Stimulated activated CD8-positive, alpha-beta memory T cell treated with anti-CD3 and anti-CD28 coated beads, Interleukin-15, amount 100 ng/mL, for 4 hours (primary cell): Measurements from ENCODE around the gene KIAA0825.

Experiments
- DNase-seq, 2 donors: peaks; one replicate each; pipeline ENCODE4 v3.0.0-alpha.2; 2020; ENCODE audit warnings: low read depth in 2 of 2

Gene KIAA0825

DNA sequence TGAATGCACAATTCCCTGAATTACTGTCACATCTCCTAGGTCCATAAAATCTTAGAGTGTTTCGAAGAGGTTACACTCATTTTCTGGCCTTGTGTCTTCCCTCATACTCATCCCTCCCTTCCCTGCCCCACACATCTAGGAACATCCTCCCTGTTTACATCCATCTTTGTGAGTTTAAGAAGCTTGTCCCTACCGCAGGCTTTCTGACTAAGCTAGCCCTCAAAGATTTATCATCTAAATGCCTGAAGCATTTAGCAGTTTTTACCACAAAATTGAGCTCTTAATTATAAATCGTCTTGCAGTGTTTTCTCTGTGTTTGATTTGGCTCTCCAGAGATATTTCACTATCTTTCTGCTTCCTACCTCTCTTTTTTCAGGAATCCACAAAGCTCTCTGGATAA lies 374.8 kb downstream of the KIAA0825 start:
- no peak for DNase-seq

DNA sequence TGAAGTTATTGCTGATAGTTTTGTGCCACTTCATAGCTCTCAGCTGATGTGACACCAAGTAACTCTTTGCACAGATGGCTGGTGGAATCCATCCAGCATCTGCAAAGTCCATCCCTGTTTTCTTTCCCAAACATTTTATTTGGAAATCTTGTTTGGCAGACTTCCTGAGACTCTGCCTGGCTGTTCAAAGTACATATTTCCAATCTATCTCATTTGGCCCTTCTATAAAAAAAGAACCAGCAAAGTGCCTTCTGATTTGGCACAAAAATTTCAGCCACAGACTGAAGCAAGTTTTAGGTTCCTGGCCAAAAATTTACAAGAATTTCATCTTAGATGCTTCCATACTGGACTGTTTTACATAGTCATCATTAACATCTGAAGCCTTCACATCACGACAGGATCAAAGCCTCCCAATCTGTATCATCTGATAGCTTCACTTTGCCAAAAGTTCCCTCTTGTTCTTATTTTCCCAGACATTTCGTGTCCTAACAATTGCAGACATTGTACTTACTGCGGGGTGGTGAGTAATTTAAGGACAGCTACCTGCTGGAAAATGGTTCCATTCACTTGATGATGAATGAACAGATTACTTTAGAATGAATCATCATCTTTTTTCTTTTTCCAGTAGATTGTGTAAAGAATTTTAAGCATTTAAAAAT lies 377.3 kb downstream of the KIAA0825 start:
- no peak for DNase-seq

DNA sequence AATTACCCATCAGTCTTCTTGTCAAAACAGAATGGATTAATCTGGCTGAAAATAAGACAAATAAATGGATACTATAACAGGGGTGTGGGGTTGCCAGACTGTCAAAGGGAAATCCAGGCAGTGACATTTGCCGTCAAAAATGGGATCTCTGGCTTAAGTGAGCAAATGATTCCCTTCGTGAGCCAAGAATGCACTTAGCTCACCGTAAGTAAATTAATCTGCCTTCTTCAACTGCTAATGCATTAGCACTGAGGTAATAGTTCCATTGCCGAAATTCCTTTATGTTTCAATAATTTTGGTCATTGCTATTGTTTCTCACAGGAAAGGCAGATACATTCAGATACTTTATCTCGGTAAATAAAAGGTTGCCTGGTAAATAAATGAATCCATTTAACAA lies 377.8 kb downstream of the KIAA0825 start:
- no peak for DNase-seq

DNA sequence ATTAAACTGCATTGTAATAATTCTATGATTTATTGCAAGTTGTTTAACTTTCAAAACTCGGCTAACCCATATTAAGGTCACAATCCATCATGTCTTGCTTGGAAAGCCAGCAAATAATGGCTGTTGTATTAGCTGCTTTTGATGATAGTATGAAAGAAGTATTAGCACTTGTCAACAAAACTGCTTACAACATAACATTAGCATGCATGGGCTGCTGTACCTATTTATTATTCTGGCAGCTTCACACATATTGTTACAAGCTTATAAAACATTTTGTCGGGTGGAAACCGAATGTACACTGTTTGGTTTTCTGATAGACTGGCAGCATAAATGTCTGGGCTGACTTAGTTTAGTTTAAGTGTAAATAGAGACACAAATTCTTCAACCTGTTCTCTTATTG lies 378.3 kb downstream of the KIAA0825 start:
- DNase-seq, result no peak

DNA sequence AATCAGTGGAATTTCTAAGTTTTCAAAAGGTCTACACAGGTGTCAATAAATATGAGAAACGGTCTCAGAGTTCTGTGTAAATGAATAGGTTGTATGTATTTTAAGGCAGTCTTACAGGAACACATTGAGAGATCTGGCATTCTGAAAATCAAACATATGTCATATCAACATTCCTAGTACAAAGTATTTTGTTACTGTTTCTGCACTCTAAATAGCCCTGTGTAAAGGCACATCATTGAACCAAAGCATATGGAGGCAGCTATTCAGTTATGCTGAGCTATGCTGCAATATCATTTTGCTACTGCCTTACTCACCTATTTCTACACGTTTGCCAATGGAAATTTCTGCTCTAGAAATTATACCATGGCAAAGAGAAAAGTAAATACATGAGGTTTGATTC lies 379.1 kb downstream of the KIAA0825 start:
- DNase-seq, result no peak

DNA sequence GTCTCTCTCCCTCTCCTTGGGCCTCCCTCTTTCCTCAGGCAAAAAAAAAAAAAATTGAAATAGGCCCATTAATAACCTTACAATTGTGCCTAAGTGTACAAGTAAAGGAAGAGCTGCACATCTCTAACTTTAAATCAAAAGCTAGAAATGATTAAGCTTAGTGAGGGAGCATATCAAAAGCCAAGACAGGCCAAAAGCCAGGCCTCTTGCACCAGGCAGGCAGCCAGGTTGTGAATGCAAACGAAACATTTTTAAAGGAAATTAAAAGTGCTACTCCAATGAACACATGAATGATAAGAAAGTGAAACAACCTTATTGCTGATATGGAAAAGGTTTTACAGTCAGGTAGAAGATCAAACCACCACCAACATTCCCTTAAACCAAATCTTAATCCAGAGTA lies 383.4 kb downstream of the KIAA0825 start:
- no peak for DNase-seq

DNA sequence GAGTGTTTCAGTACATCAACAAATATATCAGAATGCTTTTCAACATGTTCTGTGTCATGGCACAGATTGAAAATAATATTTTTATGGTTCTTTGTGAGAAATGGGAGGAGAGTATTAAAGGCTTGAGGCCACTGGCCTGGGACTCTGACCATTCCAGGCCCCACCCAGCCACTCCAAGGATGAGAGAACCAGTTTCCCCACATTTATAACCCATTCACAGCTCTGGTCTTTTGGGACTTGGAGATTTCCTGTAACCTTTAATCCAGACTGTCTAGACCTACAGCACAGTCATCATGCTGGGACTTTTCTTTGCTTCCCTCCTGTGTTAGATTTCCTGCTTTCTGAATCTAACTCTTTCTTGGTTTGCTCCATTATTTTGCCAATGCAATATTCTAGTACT lies 389.6 kb downstream of the KIAA0825 start:
- DNase-seq, result no peak

DNA sequence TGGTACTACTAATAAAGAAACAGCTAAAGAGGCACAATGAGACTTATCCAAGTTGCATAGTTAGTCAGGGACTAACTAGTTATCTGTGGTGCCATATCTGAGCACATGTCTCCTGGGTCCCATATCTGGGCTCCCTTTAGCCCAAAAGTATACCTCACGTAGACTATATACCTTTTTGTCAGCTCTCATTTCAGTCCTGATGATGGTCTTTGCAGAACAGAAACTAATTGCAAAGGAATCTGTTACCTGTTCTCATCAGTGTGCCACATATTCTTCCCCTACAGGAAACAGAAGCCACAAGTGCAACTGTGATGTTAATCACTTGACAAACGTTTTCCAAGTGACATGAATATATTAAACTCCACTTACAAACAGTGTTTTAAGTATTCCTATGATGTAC lies 395.2 kb downstream of the KIAA0825 start:
- DNase-seq, result no peak

DNA sequence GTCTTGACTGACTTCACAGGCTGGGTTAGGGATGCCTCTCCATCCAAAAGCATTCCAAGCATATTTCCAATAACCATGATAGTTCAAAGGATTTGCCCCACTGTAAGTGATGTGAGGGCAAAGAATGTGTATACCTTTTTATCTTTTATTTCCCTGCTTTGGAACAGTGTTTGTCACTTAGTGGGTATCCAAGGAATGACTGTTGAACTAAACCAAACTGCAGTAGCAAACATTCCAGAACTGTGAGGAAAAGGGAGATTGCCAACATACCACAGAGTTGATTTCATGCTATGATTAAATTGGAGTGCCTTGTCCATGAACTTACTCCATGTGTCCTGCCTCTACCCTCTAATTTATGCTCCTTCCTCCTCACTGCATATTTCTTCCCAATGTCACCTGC lies 400.0 kb downstream of the KIAA0825 start:
- no peak for DNase-seq

DNA sequence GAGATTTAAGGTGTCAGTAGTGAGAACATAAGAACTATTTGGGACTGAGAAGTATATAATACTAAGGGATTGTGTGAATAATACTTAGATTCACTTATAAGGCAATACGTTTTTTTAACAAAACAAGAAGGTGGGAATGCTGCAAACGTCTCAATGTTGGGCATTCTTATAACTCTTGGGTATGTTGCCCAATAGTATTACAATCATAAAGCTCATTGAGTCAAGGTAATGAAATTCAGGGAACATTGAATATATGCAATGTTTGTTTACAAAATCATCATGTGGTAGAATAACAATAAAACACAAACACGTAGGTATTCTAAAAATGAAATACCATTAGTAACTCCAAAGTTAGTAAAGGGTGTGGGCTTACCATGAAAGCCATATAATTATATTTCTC lies 400.7 kb downstream of the KIAA0825 start:
- DNase-seq, result no peak

DNA sequence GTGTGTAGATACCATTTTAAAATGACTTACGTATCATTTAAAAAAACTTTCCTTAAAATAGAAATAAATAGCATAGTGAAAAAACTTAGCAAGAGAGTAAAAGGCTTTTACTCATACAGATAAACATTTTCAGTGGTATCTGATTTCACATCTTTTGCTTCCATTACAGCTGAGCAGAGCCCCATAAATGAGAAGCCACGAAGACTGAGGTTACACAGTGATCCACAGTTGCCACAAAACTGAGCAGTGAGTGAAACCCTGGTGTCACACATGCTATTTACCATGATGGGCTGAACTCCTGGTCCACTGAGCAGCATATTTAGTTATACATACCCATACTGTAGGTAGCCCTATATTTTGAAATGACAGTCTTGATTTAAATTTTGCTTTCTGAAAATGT lies 401.2 kb downstream of the KIAA0825 start:
- no peak for DNase-seq

DNA sequence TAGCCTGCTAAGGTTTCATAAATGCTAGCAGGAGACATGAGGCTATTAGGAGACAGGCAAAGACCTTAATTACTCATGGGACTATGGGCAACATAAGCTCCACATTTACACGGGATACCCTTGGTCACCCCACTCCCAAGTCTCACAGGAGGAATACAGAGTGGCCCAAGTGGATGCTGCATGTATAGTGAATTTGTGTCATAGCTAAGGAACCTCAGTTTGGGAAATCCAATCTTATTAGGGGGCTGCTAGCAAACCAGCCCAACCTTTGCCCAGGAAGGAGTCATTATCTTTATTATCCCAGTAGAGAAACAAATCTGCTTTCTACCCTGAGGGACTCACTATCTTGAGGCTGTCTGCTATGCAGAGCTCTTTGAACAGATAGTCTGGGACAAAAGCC lies 405.9 kb downstream of the KIAA0825 start:
- DNase-seq, result no peak

DNA sequence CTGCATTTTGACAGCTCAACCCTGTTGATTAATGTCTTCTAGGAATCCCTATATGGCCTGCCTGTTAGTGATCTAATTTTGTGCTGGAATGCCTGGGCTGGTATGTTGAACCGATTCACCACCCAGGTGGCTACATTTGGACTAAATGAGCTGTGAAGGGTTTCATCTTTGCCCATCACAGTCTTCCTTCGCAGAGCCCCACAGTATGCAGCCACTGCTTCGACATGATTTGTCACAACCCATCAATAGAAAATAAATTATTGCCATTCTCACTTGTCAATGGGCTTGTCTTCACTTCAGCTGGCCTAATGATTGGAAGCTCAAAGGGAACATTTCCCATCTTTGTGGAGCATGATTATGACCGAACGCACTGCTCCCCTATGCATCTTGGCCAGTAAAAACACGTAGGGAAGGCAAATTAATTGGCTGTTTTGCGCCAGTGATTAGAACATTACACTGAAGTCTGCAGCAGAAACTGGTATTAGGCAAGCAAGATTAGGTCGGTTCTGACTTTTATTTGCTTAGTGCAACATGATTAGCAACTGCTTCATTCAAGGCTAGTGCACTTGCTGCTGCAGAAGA lies 408.5 kb downstream of the KIAA0825 start:
- DNase-seq, result no peak

DNA sequence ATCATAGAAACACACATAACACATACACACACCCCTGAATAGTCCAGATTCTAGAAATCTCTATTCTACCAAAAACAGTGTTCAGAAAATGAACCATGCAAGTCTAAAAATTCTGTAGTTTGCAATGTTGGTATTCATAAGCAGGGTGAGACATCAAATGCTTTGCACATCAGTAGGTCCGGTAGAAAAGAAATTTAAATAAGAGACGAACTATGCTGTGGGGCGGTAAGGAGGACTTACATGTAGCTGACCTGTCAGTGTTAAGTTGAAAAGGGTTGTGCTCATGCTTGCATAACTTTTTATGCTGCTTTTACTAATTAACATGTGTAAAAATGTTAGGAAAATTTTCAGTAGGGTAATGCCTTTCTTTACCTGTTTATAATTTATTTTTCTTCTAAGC lies 409.1 kb downstream of the KIAA0825 start:
- DNase-seq, result no peak

DNA sequence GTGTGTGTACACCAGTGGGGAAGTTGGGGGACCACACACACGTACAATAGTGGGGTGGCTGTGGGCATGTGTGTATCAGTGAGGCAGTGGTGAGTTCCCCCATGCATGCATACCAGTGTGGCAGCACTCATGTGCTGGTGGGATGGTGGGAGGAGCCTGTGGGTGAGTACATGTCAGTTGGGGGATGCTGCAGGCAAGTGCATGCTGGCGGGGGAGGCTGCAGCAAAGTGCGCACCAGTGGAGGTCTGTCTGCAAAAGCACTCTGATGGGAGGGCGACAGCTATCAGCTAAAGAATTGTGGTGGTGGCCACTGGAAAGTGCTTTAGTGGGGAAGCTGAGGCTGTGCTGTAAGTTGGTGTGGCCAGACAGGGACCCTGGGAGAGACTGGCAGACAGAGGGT lies 418.8 kb downstream of the KIAA0825 start:
- no peak for DNase-seq

DNA sequence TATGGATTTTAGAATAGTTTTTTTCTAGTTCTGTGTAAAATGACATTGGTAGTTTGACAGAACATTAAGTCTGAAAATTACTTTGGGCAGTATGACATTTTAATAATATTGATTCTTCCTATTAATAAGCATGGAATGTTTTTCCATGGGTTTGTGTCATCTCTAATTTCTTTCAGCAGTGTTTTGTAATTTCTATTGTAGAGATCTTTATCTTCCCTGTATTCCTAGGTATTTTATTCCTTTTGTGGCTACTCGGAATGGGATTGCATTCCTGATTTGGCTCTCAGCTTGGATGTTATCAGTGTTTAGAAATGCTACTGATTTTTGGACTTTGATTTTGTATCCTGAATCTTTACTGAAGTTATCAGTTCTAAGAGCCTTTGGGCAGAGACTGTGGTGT lies 420.4 kb downstream of the KIAA0825 start:
- DNase-seq, result no peak

DNA sequence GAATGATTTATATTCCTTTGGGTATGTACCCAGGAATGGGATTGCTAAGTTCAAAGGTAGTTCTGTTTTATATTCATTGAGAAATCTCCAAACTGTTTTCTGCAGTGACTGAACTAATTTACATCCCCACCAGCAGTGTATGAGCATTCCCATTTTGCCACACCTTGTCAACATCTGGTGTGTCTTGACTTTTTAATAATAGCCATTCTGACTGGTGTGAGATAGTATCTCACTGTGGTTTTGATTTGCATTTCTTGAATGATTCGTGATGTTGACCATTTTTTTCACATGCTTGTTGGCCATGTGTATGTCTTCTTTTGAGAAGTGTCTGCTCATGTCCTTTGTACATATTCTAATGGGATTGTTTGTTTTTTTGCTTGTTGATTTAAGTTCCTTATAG lies 421.5 kb downstream of the KIAA0825 start:
- DNase-seq, result no peak

DNA sequence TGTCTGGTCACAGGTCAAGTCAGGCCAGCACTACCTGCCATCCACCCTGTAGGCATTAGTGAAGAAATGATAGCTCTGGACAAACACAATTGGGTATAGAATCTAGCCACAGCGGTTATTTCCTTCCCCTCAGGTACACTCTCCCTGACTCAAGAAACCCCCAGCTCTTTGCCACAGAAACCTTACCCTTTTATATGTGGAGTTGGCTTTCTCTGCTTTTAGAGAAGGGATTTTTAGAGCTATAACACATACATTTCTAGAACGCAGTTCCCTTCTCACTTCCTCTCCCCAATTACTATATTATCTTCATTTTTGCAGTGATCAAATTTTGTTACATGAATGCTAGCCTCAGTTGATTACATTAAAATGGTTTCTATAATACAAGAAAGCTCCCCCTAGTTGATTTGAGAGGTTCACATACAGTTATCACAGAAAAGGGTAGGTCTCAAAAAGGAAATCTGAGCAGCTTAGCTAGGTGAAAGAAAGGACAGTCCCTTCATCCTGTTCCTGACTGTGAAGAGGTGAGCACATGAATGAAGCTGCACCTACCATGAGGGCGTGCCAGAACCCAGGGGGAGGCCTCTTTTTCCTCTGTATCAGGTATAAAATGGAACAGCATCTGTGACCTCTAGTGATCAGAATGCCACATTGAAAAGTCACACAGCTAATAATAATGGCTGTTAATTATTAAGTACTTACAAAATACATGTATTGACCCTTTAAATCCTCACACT lies 425.6 kb downstream of the KIAA0825 start:
- no peak for DNase-seq

DNA sequence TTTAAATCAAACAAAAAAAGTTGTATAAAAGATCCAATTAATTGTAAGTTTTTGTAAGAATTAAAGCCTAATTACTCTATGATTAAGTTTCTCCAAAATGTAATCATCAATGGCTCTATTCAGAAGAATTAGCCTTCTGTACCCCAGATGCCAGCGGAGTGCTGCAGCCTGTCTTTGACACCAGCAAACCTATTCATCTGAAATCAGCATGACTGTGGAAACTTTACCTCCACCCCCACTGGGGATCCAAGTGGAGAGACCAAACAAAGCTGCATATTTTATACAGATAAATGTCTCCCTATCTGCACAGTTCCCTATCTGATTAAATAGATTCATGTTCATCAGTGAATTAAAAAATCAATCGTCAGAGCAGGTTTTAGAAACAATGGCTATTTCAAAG lies 426.8 kb downstream of the KIAA0825 start:
- DNase-seq, result no peak

DNA sequence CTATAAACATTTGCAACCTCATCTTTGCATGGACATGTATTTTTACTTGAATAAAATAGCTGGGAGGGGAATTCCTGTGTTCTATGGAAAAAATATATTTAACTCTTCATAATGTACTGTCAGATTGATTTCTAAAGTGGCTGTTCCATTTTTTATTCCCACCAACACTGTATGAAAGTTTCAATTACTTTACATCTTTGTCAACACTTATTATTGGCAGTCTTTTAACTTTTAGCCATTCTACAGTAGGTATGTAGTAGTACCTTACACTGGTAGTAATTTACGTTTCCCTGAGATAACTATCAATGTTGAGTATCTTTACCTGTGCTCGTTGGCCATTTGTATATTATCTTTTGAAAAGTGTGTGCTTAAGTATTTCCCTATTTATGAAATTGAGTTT lies 429.7 kb downstream of the KIAA0825 start:
- no peak for DNase-seq

DNA sequence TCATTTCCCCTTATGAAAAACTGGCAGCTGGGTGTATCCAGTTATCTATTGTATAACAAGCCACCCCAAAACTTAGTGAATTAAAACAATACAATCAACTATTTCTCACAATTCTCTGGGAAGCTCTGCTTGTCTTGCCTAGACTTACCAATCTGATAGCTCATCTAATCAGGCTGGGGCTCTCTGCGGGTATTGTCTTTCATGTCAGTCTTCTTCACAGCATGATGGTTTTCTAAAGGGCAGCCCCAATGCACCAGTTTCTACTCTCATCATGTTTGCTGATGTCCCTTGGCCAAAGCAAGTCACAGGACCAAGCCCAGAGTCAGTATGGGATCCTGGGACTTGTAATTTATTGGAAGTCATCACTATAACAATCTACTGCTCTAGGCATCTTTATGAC lies 433.5 kb downstream of the KIAA0825 start:
- DNase-seq, result no peak

DNA sequence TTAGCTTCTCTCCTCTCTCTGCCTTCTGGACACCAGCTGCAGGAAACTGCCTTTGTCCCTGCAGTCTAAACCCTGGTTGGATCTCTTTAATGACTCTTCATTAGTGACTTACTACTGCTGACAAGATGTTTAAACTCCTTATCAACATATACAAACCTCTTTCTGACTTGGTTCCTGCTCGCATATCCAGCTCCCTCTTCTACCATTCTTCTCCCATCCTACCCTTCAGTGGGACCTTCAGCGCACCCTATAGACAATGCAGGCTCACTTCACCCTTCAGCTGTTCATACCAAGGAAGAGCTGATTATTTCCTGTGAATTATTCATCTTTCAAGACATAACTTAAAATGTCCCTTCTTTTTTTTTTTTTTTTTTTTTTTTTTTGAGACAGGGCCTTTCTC lies 436.5 kb downstream of the KIAA0825 start:
- DNase-seq, result no peak

DNA sequence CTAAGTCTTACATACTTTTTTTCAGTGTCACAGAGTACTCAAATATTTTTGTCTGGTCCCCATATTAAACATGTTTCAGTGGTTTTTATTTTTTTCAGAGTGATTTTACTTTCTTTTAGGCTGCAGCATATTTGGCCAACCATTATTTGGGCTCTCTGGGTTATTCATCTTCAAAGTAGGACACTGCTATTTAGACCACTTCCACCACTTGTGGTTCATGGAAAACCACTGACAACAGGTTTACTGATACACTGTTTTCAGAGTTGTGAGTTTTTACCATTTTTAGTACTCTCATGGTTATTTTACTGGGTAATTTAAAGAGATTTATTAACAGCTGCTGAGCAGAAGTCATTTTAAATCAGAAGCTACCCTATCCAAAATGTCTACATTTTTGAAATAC lies 437.6 kb downstream of the KIAA0825 start:
- DNase-seq, result no peak

DNA sequence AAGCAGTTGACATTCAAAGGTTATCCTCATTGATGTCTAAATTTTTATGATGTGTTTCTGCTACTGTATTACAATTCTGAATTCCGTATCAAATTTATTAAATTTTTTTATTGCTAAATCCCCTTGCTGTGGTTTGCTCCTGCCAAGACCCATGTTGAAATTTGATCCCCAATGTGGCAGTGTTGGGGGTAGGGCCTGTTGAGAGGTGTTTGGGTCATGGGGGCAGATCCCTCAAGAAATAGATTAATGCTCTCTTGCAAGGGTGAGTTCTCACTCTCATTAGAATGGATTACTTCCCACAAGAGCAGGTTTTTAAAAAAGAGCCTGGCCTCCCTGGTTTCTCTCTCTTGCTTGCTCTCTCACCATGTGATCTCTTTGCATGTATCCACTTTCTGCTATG lies 442.5 kb downstream of the KIAA0825 start:
- DNase-seq, result no peak
